Ishikawa (cell line): ENCODE data around the gene MDN1.

Source experiments
- CEBPB ChIP-seq: IDR thresholded peaks from 2 replicates; pipeline ENCODE4 v1.6.1; 2012
- CREB1 ChIP-seq: IDR thresholded peaks from 2 replicates; pipeline ENCODE4 v1.6.1; 2012; ENCODE audit warnings: low read depth
- EGR1 ChIP-seq: IDR thresholded peaks from 2 replicates; pipeline ENCODE4 v1.6.1; 2012
- EP300 ChIP-seq: IDR thresholded peaks from 2 replicates; pipeline ENCODE4 v1.6.1; 2012; ENCODE audit warnings: borderline replicate concordance
- FOXM1 ChIP-seq: IDR thresholded peaks from 2 replicates; pipeline ENCODE4 v1.6.1; 2012; ENCODE audit warnings: low read depth, borderline replicate concordance
- NFIC ChIP-seq: IDR thresholded peaks from 2 replicates; pipeline ENCODE4 v1.6.1; 2012
- RAD21 ChIP-seq: IDR thresholded peaks from 2 replicates; pipeline ENCODE4 v1.6.1; 2012; ENCODE audit warnings: low read depth
- TAF1 ChIP-seq: IDR thresholded peaks from 2 replicates; pipeline ENCODE4 v1.6.1; 2012; ENCODE audit warnings: low read depth, mild to moderate bottlenecking
- TCF12 ChIP-seq: IDR thresholded peaks from 2 replicates; pipeline ENCODE4 v1.6.1; 2012; ENCODE audit warnings: low read depth
- TEAD4 ChIP-seq: IDR thresholded peaks from 2 replicates; pipeline ENCODE4 v1.6.1; 2012
- YY1 ChIP-seq: IDR thresholded peaks from 2 replicates; pipeline ENCODE4 v1.6.1; 2012; ENCODE audit warnings: low read depth
- ZBTB7A ChIP-seq: IDR thresholded peaks from 2 replicates; pipeline ENCODE4 v1.6.1; 2012; ENCODE audit warnings: low read depth
- TF ChIP-seq, protein P1 (sequence below): IDR thresholded peaks from 2 replicates; pipeline ENCODE4 v1.6.1; 2012
- TF ChIP-seq, protein P2 (sequence below): IDR thresholded peaks from 2 replicates; pipeline ENCODE4 v1.6.1; 2012
- TF ChIP-seq, protein P3 (sequence below): IDR thresholded peaks from 2 replicates; pipeline ENCODE4 v1.6.1; 2012; ENCODE audit warnings: low read depth, mild to moderate bottlenecking

MDN1 gene, protein sequence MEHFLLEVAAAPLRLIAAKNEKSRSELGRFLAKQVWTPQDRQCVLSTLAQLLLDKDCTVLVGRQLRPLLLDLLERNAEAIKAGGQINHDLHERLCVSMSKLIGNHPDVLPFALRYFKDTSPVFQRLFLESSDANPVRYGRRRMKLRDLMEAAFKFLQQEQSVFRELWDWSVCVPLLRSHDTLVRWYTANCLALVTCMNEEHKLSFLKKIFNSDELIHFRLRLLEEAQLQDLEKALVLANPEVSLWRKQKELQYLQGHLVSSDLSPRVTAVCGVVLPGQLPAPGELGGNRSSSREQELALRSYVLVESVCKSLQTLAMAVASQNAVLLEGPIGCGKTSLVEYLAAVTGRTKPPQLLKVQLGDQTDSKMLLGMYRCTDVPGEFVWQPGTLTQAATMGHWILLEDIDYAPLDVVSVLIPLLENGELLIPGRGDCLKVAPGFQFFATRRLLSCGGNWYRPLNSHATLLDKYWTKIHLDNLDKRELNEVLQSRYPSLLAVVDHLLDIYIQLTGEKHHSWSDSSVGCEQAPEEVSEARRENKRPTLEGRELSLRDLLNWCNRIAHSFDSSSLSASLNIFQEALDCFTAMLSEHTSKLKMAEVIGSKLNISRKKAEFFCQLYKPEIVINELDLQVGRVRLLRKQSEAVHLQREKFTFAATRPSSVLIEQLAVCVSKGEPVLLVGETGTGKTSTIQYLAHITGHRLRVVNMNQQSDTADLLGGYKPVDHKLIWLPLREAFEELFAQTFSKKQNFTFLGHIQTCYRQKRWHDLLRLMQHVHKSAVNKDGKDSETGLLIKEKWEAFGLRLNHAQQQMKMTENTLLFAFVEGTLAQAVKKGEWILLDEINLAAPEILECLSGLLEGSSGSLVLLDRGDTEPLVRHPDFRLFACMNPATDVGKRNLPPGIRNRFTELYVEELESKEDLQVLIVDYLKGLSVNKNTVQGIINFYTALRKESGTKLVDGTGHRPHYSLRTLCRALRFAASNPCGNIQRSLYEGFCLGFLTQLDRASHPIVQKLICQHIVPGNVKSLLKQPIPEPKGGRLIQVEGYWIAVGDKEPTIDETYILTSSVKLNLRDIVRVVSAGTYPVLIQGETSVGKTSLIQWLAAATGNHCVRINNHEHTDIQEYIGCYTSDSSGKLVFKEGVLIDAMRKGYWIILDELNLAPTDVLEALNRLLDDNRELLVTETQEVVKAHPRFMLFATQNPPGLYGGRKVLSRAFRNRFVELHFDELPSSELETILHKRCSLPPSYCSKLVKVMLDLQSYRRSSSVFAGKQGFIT (N-terminal part only)

DNA sequence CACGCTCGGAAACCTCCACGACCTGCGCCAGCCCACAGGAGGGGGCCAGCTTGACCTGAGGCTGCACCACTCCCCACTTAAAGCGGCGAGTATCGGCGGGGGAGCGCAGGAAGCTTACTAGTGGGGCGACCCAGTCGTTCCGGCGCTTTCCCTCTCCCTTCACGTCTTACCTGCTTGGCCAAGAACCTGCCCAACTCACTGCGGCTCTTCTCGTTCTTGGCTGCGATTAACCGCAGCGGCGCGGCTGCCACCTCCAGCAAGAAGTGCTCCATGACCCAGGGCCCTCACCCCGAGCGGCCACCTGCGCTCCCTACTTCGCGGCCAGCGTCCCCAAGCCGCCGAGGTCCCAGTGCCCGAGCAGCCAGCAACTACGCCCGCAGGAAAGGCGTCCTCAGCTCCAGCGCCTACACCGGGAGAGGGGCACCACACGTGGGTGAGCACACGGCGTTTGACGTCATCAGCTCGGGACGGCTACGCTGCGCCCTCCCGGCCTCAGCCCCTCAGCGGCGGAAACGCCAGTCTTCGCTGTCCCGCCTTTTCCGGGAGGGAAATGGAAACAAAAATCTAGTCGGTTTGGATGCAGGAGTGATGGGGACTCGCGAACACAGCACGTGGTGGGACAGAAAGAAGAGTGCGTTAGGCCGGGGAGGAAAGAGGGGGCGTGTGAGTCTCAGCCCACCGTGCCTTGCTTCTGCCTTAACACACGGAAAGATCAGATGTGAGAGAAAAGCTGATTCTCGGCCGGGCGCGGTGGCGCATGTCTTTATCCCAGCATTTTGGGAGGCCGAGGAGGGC lies at the start of gene MDN1:
Gene MDN1, minus strand, starts transcription at position 459 of the 795 bp plus-strand sequence. Its CDS starts 187 bp downstream, at position 272.
- TF ChIP-seq NFIC (no peak; the same call in 1 of the 2 replicates), TAF1 (peak; percentile 82), FOXM1 (no peak), CREB1 (peak; percentile 94), TCF12 (peak; percentile 52; the same call in 1 of the 2 replicates)
- TF ChIP-seq, protein P1, sequence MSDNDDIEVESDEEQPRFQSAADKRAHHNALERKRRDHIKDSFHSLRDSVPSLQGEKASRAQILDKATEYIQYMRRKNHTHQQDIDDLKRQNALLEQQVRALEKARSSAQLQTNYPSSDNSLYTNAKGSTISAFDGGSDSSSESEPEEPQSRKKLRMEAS, result peak; percentile 99
- TF ChIP-seq, protein P2, sequence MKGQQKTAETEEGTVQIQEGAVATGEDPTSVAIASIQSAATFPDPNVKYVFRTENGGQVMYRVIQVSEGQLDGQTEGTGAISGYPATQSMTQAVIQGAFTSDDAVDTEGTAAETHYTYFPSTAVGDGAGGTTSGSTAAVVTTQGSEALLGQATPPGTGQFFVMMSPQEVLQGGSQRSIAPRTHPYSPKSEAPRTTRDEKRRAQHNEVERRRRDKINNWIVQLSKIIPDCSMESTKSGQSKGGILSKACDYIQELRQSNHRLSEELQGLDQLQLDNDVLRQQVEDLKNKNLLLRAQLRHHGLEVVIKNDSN, result peak; percentile 89

DNA sequence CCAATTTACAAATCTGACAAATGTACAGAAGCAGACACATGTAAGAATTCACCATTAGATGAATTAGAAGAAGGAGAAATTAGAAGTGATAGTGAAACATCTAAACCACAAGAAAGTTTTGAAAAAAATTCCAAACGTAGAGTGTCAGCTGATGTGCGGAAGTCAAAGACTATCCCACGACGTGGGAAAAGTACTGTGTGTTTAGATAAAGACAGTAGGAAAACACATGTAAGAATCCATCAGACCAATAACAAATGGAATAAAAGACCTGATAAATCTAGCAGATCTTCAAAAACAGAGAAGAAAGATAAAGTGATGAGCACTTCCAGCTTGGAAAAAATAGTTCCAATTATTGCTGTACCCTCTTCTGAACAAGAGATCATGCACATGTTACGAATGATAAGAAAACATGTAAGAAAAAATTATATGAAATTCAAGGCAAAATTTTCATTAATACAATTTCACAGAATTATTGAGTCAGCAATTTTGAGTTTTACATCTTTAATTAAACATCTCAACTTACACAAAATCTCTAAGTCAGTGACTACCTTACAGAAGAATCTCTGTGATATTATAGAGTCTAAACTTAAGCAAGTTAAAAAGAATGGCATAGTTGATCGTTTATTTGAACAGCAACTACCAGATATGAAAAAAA lies 46.6 kb upstream of the MDN1 start:
- no peak for TF ChIP-seq ZBTB7A
- no peak for TF ChIP-seq RAD21
- no peak for TF ChIP-seq TCF12
- no peak for TF ChIP-seq FOXM1
- TF ChIP-seq CREB1, result no peak
- no peak for TF ChIP-seq TEAD4
- TF ChIP-seq, protein P2, result no peak
- TF ChIP-seq NFIC, result no peak
- no peak for TF ChIP-seq TAF1
- no peak for TF ChIP-seq EP300
- no peak for TF ChIP-seq YY1
- TF ChIP-seq, protein P1, result no peak
- no peak for TF ChIP-seq CEBPB
- TF ChIP-seq, protein P3, sequence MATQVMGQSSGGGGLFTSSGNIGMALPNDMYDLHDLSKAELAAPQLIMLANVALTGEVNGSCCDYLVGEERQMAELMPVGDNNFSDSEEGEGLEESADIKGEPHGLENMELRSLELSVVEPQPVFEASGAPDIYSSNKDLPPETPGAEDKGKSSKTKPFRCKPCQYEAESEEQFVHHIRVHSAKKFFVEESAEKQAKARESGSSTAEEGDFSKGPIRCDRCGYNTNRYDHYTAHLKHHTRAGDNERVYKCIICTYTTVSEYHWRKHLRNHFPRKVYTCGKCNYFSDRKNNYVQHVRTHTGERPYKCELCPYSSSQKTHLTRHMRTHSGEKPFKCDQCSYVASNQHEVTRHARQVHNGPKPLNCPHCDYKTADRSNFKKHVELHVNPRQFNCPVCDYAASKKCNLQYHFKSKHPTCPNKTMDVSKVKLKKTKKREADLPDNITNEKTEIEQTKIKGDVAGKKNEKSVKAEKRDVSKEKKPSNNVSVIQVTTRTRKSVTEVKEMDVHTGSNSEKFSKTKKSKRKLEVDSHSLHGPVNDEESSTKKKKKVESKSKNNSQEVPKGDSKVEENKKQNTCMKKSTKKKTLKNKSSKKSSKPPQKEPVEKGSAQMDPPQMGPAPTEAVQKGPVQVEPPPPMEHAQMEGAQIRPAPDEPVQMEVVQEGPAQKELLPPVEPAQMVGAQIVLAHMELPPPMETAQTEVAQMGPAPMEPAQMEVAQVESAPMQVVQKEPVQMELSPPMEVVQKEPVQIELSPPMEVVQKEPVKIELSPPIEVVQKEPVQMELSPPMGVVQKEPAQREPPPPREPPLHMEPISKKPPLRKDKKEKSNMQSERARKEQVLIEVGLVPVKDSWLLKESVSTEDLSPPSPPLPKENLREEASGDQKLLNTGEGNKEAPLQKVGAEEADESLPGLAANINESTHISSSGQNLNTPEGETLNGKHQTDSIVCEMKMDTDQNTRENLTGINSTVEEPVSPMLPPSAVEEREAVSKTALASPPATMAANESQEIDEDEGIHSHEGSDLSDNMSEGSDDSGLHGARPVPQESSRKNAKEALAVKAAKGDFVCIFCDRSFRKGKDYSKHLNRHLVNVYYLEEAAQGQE, result no peak
- TF ChIP-seq EGR1, result no peak

DNA sequence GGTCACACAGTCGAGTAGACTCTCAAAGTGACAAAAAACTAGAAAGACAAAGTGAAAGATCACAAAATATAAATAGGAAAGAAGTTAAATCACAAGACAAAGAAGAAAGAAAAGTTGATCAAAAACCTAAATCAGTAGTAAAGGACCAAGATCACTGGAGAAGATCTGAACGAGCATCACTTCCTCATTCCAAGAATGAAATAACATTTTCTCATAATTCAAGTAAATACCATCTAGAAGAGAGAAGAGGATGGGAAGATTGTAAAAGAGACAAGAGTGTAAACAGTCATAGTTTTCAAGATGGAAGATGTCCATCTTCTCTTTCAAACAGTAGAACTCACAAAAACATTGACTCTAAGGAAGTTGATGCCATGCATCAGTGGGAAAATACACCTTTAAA lies 43.1 kb upstream of the MDN1 start:
- TF ChIP-seq ZBTB7A (no peak), TCF12 (no peak), CEBPB (no peak), YY1 (no peak), NFIC (no peak), CREB1 (no peak), TAF1 (no peak)
- TF ChIP-seq, protein P3, result no peak
- TF ChIP-seq, protein P1, result no peak
- TF ChIP-seq, protein P2, result no peak
